GM21360 (cell line): Measurements from ENCODE around the gene ZBED4.

ENCODE experiments used
- ATAC-seq: cut with Tn5 transposase; IDR thresholded peaks from one replicate; pipeline ENCODE4 v1.9.1; 2021; ENCODE audit warnings: mild to moderate bottlenecking, moderate library complexity; ENCODE audit not compliant: unreplicated experiment

Gene ZBED4

DNA sequence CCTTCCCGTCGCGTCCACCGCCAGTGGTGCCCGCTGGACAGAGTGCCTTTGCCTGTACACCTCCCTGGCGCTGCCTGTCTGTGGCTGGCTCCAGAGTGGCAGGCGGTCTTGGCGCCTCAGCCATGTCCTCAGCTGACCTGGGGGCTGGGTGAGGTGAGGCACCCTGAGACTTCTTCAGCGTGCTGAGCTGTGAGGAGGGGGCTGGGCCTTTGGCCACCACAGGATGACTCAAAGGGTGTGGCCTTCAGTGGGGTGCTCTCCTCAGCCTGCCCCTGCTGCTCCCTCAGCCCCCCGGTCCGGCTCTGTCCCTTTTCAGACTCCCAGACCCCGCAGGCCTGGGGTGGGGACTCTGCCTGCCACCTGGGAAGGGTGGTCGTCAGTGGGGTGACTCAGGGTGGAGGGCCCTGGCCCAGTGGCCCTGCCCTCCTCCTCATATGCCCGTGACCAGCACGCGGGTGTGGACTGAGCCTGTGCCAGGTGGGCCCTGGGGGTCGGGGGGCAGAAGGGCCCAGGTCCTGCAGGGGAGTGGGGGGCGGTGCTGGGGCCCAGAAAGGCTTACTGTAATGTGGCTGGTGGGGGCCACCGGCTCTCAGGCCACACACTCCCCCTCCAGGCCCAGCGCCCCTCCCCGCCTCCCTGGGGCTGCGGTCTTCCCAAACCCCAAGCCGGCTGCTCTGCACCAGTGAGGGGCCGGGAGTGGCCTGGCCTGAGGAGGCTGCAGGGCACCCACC is 80.7 kb downstream of the ZBED4 start:
- ATAC-seq, result no peak

DNA sequence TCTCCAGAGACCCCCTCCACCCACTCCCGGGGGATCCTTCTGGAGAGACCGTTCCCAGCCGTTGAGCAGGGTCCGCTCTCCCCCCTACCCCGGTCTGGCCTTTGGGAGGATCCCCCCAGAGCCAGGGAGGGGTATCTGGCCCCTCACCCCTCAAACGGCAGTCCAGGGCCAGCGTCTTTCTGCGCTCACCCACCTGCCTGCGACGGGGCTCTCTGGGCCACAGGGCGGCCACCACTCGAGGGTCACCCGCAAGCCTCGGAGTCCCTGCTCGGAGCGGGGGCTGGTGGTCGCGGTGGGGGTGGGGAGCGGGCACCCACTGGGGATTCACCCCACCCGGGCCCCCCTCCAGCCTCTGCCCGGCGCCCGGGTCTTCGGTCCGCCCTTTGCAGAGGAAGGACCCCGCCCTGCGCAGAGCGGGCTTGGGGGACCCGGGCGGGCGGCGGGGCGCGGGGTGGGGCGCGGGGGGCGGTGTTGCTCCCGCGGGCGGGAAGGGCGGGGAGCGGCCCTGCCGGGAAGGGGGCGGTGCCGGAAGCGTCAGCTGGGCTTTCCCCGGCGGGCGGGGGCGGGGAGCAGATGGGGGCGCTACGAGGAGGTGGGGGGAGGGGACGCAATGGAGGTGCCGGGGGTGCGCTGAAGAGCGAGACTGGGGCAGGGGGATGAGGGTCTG is 81.4 kb downstream of the ZBED4 start:
- no peak for ATAC-seq

DNA sequence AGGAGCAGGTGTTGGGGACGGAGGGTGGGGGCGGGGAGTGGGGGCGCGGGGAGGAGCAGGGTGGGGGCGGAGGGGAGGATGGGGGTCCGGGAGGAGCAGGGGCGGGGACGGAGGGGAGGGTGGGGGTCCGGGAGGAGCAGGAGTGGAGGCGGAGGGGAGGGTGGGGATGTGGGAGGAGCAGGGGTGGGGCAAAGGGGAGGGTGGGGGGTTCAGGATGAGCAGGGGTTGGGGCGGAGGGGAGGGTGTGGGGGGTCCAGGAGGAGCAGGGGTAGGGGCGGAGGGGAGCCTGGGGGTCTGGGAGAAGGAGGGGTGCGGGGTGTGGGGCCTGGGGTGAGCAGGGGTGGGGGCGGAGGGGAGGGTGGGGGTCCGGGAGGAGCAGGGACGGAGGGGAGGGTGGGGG is 81.9 kb downstream of the ZBED4 start:
- ATAC-seq, result no peak

DNA sequence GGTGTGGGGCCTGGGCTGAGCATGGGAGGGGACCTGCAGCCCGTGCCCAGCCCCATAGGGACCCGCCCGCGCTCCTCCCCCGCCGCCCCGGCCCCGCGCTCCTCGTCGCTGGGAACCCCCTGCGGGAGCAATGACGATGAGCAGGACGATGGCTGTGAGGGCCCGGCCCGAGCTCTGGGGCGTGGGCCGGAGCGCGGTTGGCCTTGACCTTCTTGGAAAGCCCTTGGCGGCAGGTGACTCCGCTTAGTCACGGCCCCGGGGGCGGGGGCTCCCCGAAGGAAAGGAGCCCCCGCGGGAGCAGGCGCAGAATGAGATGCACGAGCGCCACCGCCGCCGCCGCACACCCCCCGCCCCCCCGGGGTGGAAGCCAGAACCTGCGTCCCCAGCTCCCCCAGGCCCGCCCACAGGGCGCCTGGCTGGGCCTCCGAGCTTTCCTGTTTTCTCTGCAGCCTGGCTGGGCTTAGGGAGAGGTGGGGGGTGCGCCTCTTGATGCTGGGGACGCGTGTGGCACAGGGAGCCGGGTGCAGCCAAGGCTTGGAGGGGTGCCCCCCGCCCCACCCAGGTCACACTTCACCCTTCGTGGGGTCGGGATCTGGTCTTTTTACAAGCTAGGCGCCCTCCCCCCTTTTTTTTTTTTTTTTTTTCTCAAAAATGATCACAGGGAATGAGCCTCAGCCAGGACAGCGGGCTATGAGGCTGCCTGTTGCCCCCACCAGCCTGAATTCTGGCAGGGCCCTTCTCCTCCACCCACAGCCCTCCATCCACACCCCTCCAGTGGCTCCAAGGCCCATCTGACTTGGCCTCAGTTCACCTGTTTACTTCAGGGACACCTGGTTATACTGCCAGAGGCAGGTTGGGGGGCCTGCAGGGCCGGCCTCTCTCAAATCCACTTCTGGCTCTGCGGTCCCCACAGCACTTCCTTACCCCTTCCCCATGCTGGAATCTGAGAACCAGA is 82.7 kb downstream of the ZBED4 start:
- peak; percentile 71 for ATAC-seq

DNA sequence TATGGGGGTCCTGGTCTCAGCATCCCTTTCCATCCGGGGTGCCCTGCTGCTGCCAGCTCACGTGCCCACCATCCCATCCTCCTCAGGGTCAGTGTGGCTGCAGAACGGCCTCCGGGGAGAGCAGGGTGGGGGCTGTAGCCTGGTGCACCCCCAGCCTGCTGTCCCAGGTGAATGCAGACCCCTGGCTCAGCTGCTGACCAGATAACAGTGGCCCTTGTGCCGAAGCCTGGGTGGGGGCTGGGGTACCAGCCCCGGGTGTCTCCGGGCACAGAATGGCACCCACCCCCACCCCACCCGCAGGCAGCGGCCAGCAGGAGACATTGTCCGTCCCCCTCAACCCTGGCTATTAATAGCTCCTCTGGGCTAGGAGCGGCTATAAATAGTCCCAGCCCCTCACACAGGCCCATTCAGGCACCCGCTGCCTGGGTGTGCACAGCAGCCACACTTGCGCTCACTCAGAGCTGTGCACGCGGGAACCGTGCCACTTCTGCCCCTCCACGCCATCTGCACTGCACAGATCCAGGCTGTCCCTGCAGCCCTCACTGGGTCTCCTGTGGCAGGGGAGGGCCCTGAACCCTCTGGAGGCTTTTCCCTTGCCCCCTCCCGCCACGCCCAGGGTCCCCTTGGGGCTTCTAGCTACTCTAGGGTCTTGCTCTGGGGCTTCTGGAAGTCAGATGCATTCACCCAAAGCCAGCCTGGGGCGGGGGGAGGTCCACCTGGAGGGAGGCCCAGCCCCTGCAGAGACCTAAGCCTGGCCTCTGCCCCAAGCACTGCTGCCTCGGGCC is 83.5 kb downstream of the ZBED4 start:
- no peak for ATAC-seq

DNA sequence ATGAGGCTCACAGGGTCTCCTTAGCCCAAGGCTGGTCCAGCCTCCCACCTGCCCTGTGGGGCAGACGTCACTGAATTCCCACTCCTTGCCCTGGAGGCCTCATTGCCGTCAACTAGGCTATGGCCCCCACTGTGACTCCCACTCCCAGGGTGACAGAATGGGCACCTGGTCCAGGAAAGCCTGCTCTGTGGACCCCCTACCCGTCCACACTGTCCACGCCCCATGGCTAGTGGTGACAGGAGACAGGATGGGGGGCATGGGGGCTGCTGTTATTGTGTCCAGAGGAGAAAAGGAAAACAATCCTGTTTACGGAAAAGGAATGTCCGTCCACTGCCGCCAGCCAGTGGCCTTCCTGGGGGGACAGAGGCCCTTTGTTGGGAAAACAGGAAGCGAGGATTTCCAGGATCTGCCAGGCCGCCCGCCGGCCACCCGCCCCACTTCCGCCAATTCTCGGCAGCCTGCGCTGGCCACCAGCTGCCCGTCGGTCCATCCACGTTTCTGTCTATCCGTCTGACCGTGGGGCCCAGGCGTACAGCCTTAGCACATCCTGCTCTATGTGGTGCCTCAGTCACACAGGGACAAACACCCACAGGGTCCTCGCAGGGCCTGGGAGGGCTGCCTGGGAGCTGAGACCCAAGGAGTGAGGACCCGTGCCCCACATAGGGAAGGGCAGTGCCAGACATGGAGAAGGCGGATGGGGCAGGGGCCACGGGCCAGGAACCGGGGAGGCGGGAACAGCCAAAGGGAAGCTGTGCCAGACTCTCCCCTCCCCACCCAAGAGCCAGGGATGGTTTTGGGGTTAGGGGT is 84.3 kb downstream of the ZBED4 start:
- ATAC-seq, result no peak

DNA sequence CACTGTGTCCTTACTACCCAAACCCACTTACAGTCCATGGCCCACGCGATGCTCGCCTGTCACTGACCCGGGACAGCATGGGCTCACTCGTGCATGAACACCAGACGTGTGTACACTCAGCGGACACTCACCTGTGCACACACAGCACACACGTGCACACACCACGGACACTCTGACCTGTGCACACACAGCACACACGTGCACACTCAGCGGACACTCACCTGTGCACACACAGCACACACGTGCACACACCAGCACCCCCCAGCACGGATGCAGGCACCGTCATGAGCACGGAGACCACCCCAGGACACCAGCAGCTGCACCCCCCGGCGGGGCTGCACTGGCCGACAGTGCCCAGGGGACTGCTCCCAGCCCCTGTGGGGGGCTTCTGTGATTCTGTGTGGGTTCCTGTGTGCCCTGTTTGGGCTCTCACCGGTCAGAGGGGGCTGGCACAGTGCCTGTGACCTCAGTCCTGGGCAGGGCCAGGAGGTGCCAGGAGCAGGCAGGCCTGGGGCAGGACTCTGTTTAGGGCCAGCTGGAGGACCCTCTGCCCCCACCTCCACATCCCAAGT is 85.0 kb downstream of the ZBED4 start:
- ATAC-seq, result no peak
